ENCODE measurements around the gene MYO3B.
"Not testable (repeated sequence)": the region's sequence is repeated elsewhere in the genome, so short reads cannot be mapped to it uniquely, and the experiment has no call there.

Gene MYO3B

GRCh38 chr2:170514140-170514539, 336.2 kb downstream of the MYO3B start:
- no peak for DNase-seq (ENCODE audit: low read depth)

DNA sequence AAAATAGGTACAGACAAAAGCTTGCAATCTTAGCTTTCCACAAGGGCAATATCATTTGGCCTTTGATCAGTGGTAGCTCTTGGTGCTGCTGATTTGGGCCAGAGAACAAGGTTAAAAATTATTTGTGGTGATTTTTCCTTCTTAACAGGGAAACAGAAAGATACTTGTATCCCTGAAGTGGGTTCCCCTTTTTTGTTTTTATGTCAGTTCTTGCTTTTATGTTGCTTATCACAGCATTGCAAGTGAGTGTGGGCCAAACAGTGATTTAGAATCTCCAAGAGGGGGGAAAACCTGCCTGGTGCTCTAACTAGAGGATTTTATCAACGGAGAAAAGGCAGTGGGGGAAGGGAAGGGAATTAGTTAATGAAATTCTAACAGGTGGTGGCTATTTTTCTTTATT, 339.6 kb downstream of the MYO3B start:
- no peak for DNase-seq (ENCODE audit: low read depth)

DNA sequence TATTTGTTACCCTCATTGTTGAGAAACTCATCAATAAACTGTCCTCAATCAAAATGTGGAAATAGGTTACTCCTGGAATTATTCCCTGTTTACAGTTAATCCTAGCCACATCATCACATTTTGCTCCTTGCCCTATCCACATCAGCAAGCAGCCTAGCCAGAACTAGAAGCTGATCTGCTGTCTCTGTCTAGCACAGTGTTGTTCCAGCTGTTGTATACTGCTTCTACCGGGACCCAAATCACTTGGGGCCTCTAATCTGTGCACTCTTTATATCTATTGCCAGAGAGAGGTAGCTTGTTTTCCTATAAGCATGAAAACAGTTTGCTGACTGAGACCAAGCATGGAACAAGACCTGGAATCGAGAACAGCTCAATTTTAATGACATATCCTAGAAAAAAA, 341.0 kb downstream of the MYO3B start:
- no peak for DNase-seq (ENCODE audit: low read depth)

- no peak for DNase-seq (ENCODE audit: low read depth)
These were observed 343.4 kb downstream of the MYO3B start for GRCh38 chr2:170521299-170521698.

- no peak for DNase-seq (ENCODE audit: low read depth)
These were observed 345.6 kb downstream of the MYO3B start for GRCh38 chr2:170523506-170523905.

DNA sequence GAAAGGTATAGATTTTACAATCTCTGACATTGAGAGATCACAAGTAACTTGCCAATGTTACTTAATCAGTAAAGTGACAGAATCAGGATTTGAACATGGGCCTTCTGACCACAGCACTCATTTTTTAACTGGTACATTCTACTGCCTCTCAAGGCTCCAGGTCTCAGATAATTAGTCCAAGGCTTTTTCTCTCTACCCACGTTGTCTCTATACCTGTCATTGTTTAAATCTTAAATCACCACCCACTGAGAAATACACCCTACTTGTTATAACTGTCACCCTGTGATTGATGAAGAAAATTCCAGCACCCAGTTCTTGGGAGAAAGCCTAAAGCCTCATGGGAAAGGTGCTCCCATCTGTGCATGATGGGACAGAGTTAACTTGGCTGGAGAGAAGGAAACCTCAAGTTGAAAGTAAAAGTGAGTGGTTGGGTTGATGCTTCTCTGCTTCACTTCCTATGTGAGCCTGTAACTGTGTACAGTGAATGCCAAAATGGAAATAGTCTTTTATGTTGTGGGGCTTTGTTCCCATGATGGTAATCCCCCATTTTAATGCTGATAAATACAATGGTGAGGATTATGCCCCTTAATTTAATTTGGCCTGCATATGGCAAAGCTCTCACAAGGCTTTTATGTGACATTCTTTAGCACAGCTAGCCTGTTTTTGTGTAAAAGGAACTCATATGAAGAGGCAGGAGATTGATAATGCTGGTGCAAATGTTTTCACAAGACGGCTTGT, 347.1 kb downstream of the MYO3B start:
- no peak for DNase-seq (ENCODE audit: low read depth)

DNA sequence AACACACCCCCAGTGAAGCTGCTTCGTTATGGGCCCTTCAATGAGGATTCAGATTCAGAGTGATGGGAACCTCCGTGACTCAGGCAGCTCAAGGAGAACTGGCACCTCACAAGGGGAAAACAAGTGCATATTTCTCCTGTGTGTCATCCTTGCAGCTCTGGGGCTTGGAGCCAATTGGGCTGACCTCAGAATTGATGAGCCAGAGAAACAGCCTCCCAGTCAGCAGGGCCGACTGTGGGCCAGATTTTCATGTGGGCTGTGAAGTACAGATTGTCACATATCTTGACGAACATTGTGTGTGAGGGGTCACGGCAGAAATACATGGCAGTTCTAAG, 347.6 kb downstream of the MYO3B start:
- no peak for DNase-seq (ENCODE audit: low read depth)

DNA sequence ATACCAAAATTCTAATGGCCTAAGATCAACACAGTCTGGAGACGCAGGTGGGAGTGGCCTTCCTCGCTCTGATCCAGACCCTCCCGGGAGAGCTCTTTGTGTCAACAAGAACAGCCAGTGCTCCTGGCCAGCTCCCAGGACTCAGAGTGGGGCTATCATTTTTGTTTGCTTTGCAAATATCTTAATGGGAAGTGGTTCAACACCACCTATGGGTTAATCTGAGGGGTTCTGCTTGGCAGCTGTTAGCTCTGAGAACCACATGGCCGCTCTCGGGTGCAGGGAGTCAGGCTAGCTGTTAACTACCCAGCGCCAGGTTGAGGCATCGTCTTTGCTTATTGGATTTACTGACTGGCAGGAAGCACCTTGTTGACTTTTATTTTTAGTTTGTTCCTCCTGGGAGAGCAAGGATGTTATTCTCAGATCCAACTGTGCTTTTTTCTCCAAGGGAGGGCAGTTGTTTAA, 352.4 kb downstream of the MYO3B start:
- DNase-seq (ENCODE audit: low read depth), result no peak

- DNase-seq (ENCODE audit: low read depth), result no peak
These were observed 353.0 kb downstream of the MYO3B start for GRCh38 chr2:170530803-170531564.

- DNase-seq (ENCODE audit: low read depth), result no peak
These were observed 353.9 kb downstream of the MYO3B start for GRCh38 chr2:170531876-170532275.

GRCh38 chr2:170533156-170533555, 355.2 kb downstream of the MYO3B start:
- no peak for DNase-seq (ENCODE audit: low read depth)

- DNase-seq (ENCODE audit: low read depth), result no peak
These were observed 357.6 kb downstream of the MYO3B start for GRCh38 chr2:170535552-170535951.

DNA sequence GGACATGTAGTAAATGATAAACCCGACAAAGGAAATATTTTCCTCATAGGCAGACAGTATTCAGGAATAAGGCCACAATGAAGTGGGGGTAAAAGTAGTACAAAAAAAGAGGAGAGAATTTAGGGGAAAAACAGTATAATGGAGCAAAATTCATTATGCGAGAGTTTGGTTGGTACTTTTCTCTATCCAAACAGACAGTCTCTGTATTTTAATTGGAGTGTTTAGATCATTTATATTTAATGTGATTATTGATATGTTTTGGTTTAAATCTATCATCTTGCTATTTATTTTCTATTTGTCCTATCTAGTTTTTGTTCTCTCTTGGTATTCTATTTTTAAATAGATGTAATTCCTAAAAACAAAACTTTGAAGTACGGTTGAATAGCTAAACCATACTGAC, 366.9 kb downstream of the MYO3B start:
- DNase-seq (ENCODE audit: low read depth), result no peak

- DNase-seq (ENCODE audit: low read depth), result no peak
These were observed 370.4 kb downstream of the MYO3B start for GRCh38 chr2:170548304-170548703.

DNA sequence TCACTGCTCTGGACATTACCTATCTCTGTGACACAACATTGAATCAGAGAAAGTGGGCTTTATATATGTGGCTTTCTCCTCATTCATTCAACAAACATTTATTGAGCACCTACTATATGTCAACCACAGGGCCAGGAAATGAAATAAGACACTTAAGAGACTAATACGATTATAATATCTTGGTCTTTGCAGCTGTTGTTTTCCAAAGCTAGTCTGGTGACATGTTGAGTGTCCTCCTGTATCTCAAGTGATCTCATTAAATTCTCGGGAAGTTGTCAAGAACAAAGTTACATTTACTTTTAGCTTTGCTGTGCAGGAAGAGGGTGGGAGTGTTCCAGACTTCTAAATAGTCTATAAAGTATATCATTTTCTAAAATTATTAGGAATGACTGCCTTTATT, 372.6 kb downstream of the MYO3B start:
- DNase-seq (ENCODE audit: low read depth), result no peak

- DNase-seq (ENCODE audit: low read depth), result not testable (repeated sequence)
These were observed 374.0 kb downstream of the MYO3B start for GRCh38 chr2:170551899-170552298.

GRCh38 chr2:170553748-170554147, 375.8 kb downstream of the MYO3B start:
- no peak for DNase-seq (ENCODE audit: low read depth)

DNA sequence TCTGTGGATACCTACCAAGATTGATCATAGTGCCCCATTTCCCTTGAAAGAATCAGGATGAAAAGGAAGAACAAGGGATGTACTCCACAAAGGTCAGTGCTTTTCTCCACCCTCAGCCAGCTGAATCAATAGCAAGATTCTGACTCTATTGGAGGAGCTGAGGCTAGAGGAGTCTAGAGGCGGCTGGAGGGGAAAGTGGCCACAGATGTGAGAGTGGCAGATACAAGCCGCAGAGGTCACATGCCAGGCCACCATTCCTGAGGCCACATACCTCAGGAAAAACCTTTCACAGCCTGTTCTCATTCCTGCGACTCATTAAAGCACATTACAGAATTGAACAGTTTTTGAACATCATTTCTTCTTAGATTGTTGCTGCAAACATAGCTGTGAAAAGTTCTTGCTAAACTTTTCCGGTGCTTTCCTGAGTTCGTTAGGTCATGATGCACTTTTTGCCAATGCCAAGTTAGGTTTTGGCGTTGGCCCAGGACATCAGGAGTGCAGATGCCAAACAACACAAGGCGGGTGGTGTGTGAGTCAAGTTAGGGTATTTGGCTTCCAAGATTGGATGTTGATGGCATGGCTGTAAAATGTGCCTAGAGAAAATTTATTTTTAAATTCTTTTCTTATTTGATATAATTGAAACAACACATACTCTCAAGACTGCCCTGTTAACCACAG, 376.5 kb downstream of the MYO3B start:
- no peak for DNase-seq (ENCODE audit: low read depth)

DNA sequence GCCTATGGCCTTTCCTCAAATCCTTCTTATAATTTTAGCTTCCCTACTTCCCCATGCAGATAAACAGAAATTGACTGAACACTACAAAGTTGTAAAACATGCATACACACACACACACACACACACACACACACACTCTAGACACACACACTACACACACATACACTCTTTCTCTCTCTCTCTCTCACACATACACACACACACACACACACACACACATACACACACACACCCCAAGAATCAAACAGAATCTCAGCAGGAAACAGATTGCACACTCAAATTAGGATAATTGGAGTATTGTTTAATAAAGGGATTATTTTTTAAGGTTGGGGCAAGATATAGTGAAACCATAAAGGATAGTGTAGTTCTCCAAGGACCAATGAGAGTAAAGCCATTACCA, 385.0 kb downstream of the MYO3B start:
- no peak for DNase-seq (ENCODE audit: low read depth)

DNA sequence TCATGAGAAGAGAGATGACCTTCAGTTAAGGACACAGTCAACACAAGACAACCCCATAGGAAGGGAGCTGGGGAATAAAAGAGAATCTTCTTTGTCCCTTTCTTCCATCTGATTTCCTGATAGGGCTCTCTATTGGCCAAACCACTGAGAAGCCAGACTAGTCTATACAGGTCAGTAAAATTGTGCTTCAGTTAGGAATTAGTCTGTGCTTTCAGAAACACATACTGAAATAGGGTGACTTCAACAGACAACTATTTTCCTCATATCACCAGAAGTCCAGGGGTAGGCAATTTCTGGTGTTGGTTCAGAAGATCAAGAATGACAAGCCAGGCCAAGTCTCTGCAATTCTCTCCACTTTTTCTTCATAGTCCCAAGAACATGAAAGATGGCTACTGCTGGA, 385.5 kb downstream of the MYO3B start:
- no peak for DNase-seq (ENCODE audit: low read depth)

DNA sequence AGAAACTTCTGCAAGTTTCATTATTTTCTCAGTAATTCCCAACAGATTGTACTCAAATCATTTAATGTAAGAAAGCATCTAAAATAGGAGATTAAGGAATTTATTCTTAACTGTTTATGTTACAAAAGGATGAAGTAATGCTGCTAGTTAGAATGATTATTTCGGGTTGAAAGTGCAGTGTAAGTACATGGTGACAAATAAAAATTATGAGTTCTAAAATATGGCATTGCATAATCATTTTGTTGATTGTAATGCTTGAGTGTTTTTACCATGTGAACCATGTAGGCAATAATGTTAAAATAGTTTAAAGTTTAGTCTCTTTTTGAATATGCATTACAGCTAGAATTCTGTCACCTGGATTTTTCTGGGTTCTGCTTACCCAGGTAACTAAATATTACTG, 388.2 kb downstream of the MYO3B start:
- DNase-seq (ENCODE audit: low read depth), result no peak

DNA sequence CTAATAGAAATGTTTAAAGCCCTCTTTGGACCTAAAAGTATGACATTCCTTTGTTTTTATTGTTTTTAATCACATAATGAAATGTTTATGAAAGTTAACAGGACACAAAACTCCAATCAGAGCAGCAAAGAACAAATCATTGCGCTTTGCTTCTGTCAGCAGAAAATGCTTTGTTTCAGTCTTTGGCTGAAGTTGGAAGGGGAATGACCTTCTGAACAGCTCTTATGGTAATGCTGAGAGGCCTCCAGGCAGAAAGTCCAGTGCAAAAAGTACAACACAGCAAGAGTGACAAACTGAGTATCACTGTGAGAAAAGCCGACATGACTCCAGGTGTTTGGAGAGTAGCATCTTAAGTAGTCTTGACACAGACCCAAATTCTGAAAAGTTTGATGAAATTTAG, 389.5 kb downstream of the MYO3B start:
- no peak for DNase-seq (ENCODE audit: low read depth)

DNA sequence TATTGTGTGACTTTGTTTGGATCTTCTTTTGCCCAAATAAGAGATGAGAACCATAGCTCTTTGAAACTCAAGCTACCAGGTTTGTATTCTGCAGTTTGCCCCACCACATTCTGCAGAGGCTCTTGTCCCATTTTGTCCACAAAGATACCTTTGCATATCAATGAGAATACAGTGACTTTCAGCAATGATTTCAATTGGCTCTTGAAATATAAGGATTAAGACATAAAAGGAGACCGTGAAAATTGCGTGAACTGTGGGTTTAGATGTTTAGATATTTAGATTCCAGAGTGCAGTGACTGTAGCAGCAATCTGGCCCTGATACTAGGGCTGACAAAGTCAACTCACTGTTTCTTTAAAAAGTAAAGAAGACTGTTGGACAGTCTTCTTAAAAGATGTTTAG, 390.6 kb downstream of the MYO3B start:
- DNase-seq (ENCODE audit: low read depth), result no peak

Measured in stimulated activated CD8-positive, alpha-beta memory T cell treated with anti-CD3 and anti-CD28 coated beads, Interleukin-15, amount 100 ng/mL, for 24 hours (primary cell).